Effector memory CD4-positive, alpha-beta T cell (primary cell): ENCODE measurements around the gene SLC38A6.
A peak's percentile ranks its signal among the peaks of the same experiment; 100 is the strongest.

Source experiments
- DNase-seq, 3 donors: peaks; one replicate each; pipeline ENCODE4 v3.0.0-alpha.2; 2020
- H3K27ac ChIP-seq: 2 replicates; pipeline ENCODE4 v1.7.0; 2013; ENCODE audit warnings: mild to moderate bottlenecking, low read length, moderate library complexity; ENCODE audit not compliant: insufficient read depth, poor library complexity, severe bottlenecking
- H3K27me3 ChIP-seq: replicated peaks from 2 replicates; pipeline ENCODE4 v1.7.0; 2013; ENCODE audit warnings: mild to moderate bottlenecking, low read length; ENCODE audit not compliant: insufficient read depth, control insufficient read depth, poor library complexity, severe bottlenecking
- H3K36me3 ChIP-seq: 2 replicates; pipeline ENCODE4 v1.7.0; 2013; ENCODE audit warnings: mild to moderate bottlenecking, low read length, moderate library complexity; ENCODE audit not compliant: control insufficient read depth, insufficient read depth
- H3K4me1 ChIP-seq: 2 replicates; pipeline ENCODE4 v1.7.0; 2013; ENCODE audit warnings: low read length, mild to moderate bottlenecking; ENCODE audit not compliant: control insufficient read depth, insufficient read depth, poor library complexity, severe bottlenecking
- H3K4me3 ChIP-seq: 2 replicates; pipeline ENCODE4 v1.7.0; 2013; ENCODE audit warnings: low read length, low read depth, mild to moderate bottlenecking; ENCODE audit not compliant: insufficient read depth, poor library complexity, severe bottlenecking
- H3K9me3 ChIP-seq: 2 replicates; pipeline ENCODE4 v1.7.0; 2013; ENCODE audit warnings: mild to moderate bottlenecking, low read length, moderate library complexity; ENCODE audit not compliant: control insufficient read depth

Gene SLC38A6

DNA sequence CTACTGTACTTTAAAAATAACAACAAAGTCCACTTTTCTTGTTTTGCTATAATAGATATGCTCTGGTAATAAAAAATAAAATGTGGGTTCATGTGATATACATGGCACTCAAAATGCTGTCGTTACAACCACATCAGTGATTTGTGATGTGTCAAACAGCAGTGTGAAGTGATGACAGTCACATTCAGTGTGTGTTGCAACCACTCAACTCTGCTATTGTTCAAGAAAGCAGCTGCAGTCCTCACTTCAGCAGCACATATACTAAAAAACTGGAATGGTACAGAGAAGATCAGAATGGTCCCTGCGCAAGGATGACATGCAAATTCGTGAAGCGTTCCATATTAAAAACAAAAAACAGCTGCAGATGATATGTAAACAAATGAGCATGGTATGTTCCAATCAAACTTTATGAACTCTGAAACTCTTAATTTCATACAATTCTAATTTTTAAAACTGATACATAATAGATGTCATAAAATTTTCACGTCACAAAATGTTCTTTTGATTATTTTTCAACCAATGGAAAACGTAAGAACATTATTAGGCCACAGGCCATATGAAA lies 6.9 kb upstream of the SLC38A6 start:
- H3K4me3 ChIP-seq: no peak overlapping the region
- H3K4me1 ChIP-seq: no peaks in the 10 kb centered on the region
- no peaks in the 10 kb centered on the region for H3K9me3 ChIP-seq
- DNase-seq: no peak
- no peaks in the 10 kb centered on the region for H3K27me3 ChIP-seq
- H3K27ac ChIP-seq: no peak overlapping the region
- no peaks in the 10 kb centered on the region for H3K36me3 ChIP-seq

DNA sequence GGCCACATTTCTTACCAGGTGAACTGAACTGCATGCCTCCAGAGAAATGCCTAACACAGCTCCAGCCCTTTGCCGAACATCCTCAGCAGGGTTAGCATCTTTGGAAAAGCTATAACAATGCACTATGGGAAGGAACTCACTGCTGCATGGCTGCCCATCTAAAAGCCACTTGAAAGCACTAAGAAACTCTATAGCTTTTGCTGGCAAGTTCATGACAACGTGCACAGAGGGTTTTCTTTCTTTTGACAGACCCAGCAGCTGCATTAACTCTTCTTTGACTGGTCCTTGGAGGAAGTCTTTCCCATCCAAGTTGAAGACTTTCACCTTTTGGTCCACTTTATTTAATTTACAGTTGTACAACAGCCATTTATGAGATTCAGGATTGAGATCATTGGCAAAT lies 5.5 kb upstream of the SLC38A6 start:
- H3K4me3 ChIP-seq: no peak overlapping the region
- no peaks in the 10 kb centered on the region for H3K27me3 ChIP-seq
- no peaks in the 10 kb centered on the region for H3K4me1 ChIP-seq
- DNase-seq: no peak
- no peak overlapping the region for H3K27ac ChIP-seq
- H3K9me3 ChIP-seq: no peaks in the 10 kb centered on the region
- no peaks in the 10 kb centered on the region for H3K36me3 ChIP-seq

DNA sequence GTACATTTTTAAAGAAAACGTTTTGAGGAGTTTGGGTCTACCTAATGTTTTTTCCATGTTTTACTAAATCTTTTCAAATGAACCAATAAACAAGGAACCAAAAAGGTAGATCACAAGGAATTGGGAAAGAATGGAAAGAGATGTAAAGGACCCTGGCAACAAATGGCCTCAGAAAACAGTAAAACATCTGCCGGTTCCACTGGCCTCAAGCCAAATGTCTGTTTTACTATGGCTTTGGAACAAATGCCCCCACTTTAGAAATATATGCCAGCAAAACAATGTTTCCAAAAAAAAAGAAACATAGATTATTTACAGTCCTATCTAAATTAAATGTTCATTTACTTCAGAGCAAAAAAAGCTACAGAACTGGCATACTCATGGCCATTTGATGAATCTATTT lies 3.2 kb upstream of the SLC38A6 start:
- Histone ChIP-seq H3K27me3 (no peaks in the 10 kb centered on the region), H3K9me3 (no peaks in the 10 kb centered on the region), H3K4me1 (peaks cover 10% of the 10 kb centered on the region), H3K36me3 (no peaks in the 10 kb centered on the region), H3K4me3 (no peak overlapping the region), H3K27ac (no peak overlapping the region)
- DNase-seq: no peak

DNA sequence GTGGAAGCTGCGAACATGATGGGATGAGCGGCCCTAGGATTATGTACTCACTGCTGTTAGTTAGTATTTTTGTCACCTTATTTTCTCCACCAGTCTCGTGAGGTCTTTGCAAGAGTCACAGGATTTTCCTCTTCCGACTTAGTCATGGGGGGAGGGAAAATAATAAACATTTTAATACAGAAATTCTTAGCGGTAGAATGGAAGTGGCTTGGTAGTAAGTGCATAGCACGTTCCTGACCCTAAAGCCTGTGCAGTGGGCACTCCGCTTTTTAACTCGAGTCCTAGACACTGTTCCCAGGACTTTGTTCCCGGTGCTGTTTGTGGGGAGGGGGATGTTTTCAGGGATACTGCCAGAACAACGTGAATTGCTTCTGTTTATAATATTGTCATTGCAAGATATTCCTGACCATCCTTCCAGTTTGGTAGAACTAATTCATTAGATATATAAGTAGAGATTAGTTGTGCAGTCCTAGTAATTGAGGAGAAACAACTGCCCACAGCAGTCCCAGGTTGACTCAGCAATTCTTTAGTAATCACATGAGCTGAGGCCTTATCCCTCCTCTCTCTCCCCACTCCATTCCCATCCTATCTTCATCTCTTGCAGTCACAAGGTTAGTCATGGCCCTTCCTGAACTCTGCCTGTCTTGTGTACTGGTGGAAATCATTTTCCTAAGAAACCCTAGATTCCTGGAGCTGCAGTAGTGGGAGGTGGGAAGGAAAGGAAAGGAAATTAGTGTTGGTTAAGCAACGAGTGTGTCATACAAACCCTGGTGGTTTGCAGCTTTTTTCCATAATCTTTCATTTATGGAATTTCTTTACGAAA lies 799 bp downstream of the SLC38A6 start:
- H3K4me1 ChIP-seq: peaks cover 10% of the 10 kb centered on the region
- no peaks in the 10 kb centered on the region for H3K9me3 ChIP-seq
- no peaks in the 10 kb centered on the region for H3K36me3 ChIP-seq
- peak overlapping the region; percentile 84 for H3K27ac ChIP-seq
- peak overlapping the region; percentile 97 for H3K4me3 ChIP-seq
- no peak for DNase-seq
- H3K27me3 ChIP-seq: no peaks in the 10 kb centered on the region

DNA sequence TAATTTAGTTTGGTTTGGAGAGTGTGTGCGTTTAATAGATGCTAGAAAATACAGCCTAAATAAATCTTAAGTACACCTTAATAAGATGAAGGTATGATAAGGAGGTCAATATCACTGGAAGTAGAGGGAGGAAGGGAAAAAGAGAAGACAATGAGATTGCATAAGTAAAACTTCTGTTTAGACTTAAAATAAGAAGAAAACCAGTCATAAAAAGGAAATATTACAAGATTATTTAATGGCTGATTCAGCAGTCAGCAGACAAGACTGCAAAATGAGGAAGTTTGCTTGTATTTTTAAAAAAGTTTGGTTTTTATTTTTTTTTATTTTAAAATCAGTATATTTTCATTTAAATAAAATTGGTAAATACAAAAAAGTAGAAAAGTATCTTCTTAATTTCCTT lies 3.2 kb downstream of the SLC38A6 start:
- Histone ChIP-seq H3K4me3 (no peak overlapping the region), H3K9me3 (no peaks in the 10 kb centered on the region), H3K4me1 (peaks cover 10% of the 10 kb centered on the region), H3K27me3 (no peaks in the 10 kb centered on the region), H3K27ac (no peak overlapping the region), H3K36me3 (no peaks in the 10 kb centered on the region)
- no peak for DNase-seq

DNA sequence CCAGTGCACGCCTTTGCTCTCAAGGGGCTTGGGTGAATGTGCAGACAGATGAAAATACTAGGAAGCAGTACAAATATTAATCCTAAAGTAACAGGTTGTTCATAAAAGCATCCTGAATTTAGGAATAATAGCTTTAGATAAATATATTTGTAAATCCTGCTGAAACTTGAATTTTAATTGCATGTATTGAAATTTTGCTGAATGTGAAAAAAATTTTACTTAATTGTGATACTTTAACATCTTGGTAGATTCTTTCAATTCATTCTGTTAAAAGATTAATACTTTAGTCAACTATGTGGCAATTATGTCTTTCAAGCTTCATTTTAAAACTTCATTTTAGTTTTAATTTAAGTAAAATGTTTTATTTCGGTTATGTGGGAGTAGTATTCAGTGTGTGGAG lies 5.5 kb downstream of the SLC38A6 start:
- Histone ChIP-seq H3K9me3 (no peaks in the 10 kb centered on the region), H3K27me3 (no peaks in the 10 kb centered on the region), H3K36me3 (peaks cover 2% of the 10 kb centered on the region), H3K4me3 (no peak overlapping the region), H3K4me1 (peaks cover 9% of the 10 kb centered on the region), H3K27ac (no peak overlapping the region)
- no peak for DNase-seq

DNA sequence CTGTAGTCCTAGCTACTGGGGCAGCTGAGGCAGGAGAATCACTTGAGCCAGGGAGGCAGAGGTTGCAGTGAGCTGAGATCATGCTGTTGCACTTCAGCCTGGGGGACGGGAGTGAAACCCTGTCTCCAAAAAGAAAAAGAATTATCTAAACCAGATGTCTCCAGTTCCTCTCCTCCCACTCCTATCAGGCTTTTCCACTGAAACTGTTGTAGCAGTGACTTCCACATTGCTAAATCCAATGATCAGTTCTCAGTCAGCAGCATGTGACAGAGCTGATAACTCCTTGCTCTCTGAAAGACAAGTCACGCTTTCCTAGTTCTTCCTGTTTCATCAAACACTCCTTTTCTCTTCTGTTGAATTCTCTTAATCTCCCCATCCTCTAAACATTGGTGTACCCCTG lies 8.6 kb downstream of the SLC38A6 start:
- no peak for DNase-seq
- Histone ChIP-seq H3K4me1 (no peaks in the 10 kb centered on the region), H3K27ac (no peak overlapping the region), H3K36me3 (peaks cover 9% of the 10 kb centered on the region), H3K27me3 (no peaks in the 10 kb centered on the region), H3K4me3 (no peak overlapping the region), H3K9me3 (no peaks in the 10 kb centered on the region)

DNA sequence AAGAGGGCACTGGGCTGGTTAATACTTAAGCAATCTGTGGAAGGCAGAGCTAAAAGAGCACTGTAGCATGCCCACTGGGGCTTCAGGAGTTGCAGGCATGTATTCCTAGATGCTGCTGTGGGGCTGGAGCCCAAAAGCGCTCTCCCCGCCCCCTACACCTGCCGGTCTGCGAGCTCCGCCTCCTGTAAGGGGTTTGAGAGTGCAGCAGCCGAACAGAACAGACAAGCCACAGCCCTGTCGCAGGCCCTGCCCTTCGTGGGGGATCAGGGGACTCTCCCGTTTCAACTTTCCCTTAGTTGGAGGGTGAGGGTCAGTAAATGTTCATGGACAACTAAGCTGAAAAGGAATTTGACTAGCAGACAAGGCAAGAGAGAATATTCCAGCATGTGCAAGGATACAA lies 17.6 kb downstream of the SLC38A6 start:
- no peak for DNase-seq
- H3K9me3 ChIP-seq: no peaks in the 10 kb centered on the region
- no peak overlapping the region for H3K27ac ChIP-seq
- no peak overlapping the region for H3K4me3 ChIP-seq
- H3K27me3 ChIP-seq: no peaks in the 10 kb centered on the region
- no peaks in the 10 kb centered on the region for H3K4me1 ChIP-seq
- H3K36me3 ChIP-seq: no peaks in the 10 kb centered on the region

DNA sequence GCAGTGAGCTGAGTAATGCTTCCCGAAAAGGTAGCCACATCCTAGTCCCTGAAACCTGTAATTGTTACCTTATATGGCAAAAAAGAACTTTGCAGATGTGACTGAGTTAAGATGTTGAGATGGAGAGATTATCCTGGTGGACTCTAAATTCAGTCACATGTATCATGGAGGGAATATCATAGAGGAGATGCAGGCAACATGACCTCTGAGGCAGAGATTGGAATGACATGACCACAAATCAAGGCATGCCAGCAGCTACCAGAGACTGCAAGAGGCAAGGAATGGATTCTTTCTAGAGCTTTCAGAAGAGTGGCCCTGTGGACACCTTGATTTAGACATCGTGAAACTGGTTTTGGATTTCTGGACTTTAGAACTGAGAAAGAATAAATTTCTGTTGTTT lies 18.5 kb downstream of the SLC38A6 start:
- Histone ChIP-seq H3K9me3 (no peaks in the 10 kb centered on the region), H3K4me3 (no peak overlapping the region), H3K27me3 (no peaks in the 10 kb centered on the region), H3K4me1 (no peaks in the 10 kb centered on the region), H3K27ac (no peak overlapping the region), H3K36me3 (no peaks in the 10 kb centered on the region)
- no peak for DNase-seq

DNA sequence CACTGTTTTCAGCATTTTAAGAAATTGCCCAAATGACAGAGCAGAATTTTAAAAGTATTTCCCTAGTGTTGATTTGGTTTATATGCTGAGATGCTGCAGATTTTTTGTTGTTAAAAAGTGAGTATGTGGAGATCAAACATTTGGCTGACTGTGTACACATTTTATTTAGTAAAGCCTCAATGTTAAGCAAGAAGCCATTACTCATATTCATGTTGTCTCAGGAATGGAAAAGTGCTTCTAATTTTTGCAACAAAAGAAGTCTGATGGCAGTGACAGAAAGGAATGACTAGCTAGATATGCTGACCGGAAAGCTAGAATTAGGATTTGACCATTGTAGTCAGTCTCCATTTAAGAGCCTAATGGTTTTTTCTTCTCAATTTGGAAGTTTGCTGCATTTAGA lies 22.5 kb downstream of the SLC38A6 start:
- Histone ChIP-seq H3K27me3 (no peaks in the 10 kb centered on the region), H3K27ac (no peak overlapping the region), H3K9me3 (no peaks in the 10 kb centered on the region), H3K4me3 (no peak overlapping the region), H3K36me3 (no peaks in the 10 kb centered on the region), H3K4me1 (no peaks in the 10 kb centered on the region)
- no peak for DNase-seq
